ENCODE results near the gene ZFP36L2.

DNA sequence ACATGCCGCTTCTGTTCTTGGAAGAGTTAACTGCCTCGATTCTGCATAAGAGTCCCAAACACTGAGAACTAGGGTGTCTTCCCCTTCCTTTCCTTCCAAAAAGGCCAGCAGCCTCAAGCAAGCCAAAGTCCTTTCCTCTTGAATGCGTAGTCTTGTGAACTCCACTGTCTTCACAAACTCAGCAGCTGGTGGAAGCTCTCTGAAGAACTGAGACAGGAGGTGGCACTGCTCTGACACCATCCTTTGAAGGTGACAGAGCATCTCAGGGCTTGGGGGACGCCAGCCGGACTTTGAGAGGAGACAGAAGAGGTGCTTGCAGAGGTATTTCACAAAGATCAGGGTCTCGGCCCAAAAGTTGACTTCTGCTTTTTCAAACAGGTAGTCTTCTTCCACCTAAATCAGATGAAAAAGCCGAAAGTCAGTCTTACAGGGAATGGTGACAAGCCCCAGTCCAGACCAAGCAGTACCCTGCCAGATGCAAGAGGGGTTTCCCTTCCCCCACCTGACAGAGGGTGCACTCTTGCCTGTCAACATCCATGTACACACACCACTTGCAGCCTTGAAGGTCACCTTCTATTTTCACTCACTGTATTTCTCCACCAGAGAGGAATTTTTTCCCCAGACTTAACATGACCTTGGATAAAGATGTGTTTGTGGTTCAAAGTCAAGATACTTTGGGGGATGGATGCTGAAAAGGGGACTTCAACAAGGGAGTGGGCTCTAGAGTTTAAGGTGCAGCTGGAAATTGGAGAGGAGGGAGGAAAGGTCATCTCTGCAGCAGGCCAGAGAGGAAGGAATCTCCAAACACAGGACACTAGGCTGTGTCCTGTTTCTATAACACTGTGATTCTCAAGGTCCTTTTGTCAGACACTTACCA, 4.8 kb upstream of the ZFP36L2 start:
- TF ChIP-seq POLR2A (IDR thresholded peaks at IDR 0.05; ENCODE audit: low read depth, low read length) (no peak), TAF1 (IDR thresholded peaks at IDR 0.05; ENCODE audit: borderline replicate concordance, low read depth, low read length) (no peak), POLR2AphosphoS5 (IDR thresholded peaks at IDR 0.05; ENCODE audit: low read depth, low read length) (no peak)

Measured in GM12892 (cell line).